ENCODE data around the gene ADGRD1.
"Not testable (repeated sequence)": the region's sequence is repeated elsewhere in the genome, so short reads cannot be mapped to it uniquely, and the experiment has no call there.

Gene ADGRD1

DNA sequence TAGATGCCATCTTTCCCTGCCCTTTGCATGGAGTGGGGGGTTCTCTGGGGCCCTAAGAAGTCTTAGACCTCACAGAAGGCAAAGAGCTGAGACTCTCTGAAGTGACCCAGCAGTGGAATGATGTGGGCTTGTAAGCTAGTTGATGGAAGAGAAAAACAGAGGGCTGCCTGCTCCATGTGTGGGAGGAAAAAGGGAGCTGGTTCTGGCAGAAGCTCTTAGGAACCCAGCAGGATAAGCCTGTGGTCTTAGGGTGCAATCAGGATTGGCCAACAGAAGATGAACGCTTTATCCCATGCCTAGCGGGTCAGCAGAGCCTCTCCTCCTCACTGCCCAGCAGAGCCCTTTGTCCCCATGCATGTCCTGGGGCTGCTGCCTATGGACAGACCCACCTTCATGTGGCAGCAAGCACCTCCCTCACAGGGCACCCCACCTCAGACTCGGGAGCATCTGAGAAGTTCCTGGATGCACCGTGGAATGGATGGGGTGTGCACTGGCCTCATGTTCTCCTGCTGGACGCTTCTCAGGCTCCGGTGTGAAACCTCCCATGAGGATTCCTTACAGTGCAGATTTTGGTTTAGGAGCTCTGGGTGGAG is 152.7 kb downstream of the ADGRD1 start:
- DNase-seq = no peak

- no peak for DNase-seq
Observed at GRCh38 chr12:131108177-131108955, 154.7 kb downstream of the ADGRD1 start.

DNA sequence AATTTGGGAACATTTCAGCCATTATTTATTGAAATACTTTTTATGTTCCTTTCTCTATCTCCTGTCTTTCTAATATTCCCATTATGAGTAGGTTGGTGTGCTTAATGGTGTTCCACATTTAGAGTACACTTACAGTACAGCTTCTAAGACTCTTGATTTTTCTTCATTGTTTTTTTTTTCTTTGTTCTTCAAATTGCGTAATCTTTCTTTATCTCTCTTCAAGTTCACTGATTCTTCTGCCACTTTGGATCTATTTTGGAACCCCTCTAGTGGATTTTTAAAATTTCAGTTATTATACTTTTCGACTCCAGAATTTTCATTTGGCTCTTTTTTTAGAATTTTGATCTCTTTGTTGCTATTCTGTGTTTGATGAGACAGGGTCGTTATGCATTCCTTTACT is 157.7 kb downstream of the ADGRD1 start:
- no peak for DNase-seq

DNA sequence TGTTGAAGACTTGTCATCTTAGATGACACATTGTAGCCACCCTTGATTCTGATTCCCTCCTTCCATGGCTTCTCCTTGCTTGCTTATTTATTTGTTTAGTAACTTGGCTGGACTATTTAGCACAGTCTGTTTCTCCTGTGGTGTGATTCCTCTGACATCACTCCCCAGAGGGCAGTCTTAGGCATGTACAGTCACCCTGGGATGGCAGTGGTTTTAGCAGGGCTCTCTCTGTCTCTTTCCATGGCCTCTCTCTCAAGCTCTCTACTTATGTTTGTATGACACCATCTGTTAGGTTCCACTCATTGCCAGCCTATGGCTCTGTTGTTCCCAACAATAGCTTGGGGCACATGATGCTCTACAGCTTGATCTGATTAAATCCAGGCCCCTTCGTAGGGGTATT is 158.3 kb downstream of the ADGRD1 start:
- no peak for DNase-seq

GRCh38 chr12:131112700-131113290 is 159.1 kb downstream of the ADGRD1 start:
- DNase-seq = no peak

DNA sequence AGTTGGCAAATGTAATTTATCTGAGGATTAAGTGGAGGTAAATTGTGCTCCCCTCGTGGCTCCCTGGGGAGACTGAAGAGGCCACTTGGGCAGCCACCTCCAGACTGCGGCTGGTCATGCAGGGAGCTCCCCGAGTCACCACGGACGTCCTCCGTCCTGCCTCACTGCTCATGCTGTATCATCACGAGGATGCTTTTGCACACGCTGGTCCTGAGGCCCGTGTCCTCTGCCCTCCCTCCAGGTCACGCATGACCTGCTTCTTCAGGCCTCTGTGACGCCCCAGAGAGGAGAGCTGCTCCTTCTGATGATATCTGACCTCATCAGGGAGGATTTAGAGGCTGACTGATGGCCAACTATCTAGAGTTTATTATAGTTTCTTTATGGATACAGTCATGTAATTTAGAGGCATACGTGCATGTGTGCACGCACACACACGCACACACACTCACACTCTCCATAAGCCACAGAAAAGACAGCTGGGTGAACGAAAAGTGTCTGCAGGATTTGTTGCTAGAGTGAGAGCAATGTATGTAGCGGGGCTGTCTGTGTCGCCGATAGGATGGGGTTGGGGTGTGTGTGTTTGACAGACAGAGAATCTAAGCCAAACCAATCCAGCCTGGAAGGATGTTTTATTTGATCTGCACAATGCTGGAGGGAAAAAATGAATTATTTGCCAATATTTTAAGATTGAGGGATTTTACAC is 160.0 kb downstream of the ADGRD1 start:
- DNase-seq = no peak

- no peak for DNase-seq
Observed at GRCh38 chr12:131114271-131114670, 160.6 kb downstream of the ADGRD1 start.

GRCh38 chr12:131114942-131115584 is 161.4 kb downstream of the ADGRD1 start:
- DNase-seq = no peak

DNA sequence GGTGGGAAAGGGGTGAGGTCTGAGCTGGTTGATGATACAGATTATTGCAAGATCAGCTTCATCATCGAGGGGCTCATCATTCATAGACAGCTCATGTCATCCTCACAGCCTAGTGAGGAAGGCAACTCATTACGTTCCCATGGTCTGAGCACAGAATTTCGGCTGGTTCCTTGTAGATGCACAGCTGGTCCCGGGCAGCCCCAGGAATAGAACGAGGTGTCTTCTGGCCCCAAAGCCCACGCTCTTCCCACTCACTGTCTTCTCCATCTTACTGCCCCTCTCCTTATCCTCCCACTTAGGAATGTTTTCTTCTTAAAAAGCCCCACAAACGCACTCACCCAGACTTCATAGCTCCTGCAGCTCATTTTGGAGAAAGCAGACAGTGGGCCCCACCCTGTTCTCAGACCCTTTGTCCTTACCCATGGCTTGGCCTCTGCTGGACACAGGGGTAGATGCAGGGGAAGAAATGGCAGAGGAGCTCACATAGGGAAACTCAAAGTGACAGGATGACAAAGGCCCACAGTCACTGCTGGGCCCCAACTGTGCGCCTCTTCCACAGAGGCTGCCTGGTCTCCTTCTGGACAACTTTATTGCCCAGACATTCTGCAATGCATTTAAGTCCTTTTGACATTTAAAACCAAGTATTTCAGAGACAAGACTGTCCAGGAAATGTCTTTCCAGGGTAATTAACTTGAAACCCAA is 162.2 kb downstream of the ADGRD1 start:
- DNase-seq = no peak

DNA sequence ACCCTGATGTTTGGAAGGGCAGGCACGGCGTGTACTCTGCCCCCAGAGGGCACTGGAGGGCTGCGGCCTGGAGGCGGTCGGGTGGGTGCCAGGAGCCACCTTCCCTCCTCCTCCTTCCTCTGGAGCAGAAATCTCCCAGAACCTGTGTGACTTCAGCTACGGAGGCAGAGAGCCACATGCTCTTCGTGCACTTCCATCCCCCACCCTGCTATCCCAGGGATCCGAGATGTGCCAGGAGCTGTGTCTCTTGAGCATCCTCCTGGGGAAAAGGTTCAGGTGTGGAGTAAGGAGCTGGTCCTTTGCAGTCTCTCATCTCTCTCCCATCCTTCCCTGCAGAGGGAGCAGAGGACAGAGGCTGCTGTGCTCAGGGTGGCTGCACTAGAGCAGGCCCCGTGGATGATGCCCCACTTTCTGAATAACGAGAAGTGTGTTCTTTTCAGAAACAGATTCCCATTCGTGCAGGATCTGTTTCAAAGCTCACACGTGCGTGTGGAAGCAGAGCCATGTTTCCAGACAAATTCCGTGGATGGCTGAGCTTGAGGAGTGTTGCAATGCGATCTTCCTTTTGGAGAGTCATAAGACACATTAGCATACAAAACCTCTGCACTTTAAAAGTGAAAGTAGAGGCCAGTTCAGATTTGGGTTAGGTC is 162.9 kb downstream of the ADGRD1 start:
- DNase-seq = no peak

- no peak for DNase-seq
Observed at GRCh38 chr12:131117438-131118245, 163.9 kb downstream of the ADGRD1 start.

DNA sequence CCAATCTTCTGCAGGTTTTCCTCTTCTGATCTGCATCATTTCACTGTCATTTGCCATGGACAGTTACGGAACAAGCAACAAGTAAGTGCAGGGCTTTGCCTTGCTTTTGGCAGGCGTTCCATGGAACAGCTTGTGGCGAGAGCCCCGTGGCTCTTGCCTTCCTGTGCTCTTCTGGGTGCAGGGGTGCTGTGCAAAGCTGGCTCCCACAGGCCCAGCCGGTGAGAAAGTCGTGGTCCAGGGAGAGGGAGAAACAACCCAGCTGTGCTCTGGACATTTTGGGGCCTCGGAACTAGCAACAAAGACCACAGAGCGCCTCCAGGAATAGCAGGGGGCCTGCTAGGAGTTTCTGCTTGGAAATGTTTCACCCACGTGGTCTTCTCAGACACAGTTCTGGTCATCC is 164.7 kb downstream of the ADGRD1 start:
- DNase-seq = no peak

- not testable (repeated sequence) for DNase-seq
Observed at GRCh38 chr12:131119345-131119744, 165.6 kb downstream of the ADGRD1 start.

GRCh38 chr12:131119936-131120335 is 166.2 kb downstream of the ADGRD1 start:
- no peak for DNase-seq

- DNase-seq = no peak
Observed at GRCh38 chr12:131120831-131121271, 167.1 kb downstream of the ADGRD1 start.

GRCh38 chr12:131121705-131122405 is 168.1 kb downstream of the ADGRD1 start:
- no peak for DNase-seq

- no peak for DNase-seq
Observed at GRCh38 chr12:131122631-131123030, 168.9 kb downstream of the ADGRD1 start.

- no peak for DNase-seq
Observed at GRCh38 chr12:131123817-131124216, 170.1 kb downstream of the ADGRD1 start.

DNA sequence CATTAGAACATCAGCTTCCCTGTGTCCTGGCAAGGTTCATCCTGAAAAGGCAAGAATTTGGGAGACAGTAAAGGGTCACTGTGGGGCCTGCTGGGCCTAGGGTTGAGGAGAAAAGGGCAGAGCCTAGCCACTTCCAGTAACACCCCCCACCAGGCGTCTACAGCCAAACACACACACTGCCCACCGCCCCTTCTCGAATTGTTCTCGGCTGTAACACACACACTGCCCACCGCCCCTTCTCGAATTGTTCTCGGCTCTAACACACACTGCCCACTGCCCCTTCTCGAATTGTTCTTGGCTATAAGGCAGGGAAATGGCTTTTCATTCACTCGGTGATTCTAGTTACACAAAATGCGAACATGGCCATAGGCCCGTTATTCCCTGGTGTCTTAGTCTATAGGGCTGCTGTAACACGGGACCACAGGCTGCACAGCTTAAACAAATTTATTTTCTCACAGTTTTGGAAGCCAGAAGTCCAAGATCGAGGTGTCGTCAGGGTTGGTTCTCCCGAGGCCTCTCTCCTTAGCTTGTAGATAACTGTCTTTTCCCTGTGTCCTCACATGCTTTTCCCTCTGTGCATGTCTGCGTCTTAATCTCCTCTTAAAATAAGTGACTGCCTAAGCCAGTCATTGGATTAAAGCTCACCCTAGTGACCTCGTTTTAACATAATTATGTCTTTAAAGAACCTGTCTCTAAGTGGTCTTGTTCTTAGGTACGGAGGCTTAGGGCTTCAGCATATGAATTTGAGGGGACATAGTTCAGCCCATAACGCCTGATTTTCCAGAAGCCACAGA is 171.0 kb downstream of the ADGRD1 start:
- no peak for DNase-seq

Measured in NCI-H1092 (cell line).